Sigmoid colon (tissue), 7 donors: Measurements from ENCODE around the gene PRMT1. TPM values are rescaled to one million over a fixed set of nuclear protein-coding genes. Genes with fewer than 3 reads are reported as not detected.

ENCODE experiments used
- DNase-seq: peaks from one replicate; pipeline ENCODE4 v3.0.0-alpha.2; 2019
- H3K27ac ChIP-seq, 4 donors: fragments of 200-600 bp; sonication (generic); one replicate each; pipeline ENCODE4 v1.5.1; 2016 to 2019; ENCODE audit warnings: mild to moderate bottlenecking in 1 of 4
- H3K27me3 ChIP-seq, 3 donors: fragments of 200-600 bp; sonication (generic); one replicate each; pipeline ENCODE4 v1.5.1; 2019; ENCODE audit warnings: mild to moderate bottlenecking in 1 of 3
- H3K36me3 ChIP-seq, 4 donors: fragments of 200-600 bp; sonication (generic); one replicate each; pipeline ENCODE4 v1.5.1; 2016 to 2019
- H3K4me1 ChIP-seq, 4 donors: fragments of 200-600 bp; sonication (generic); one replicate each; pipeline ENCODE4 v1.5.1; 2017 to 2019
- H3K4me3 ChIP-seq, 4 donors: fragments of 200-600 bp; sonication (generic); one replicate each; pipeline ENCODE4 v1.5.1; 2017 to 2019; ENCODE audit warnings: mild to moderate bottlenecking in 2 of 4, moderate library complexity in 1 of 4
- H3K9me3 ChIP-seq, 4 donors: fragments of 200-600 bp in 3 of 4; sonication (generic) in 3 of 4; one replicate each; pipeline versions ENCODE4 v1.5.1 to v1.6.1; 2013 to 2019
- EP300 ChIP-seq, 4 donors: sonication (generic); formaldehyde crosslinking; IDR thresholded peaks; one replicate each; pipeline ENCODE4 v1.6.1; 2017; ENCODE audit warnings: antibody characterized with exemption in 4 of 4
- POLR2A ChIP-seq, 2 donors: fragments of 450-650 bp; IDR thresholded peaks; one replicate each; pipeline ENCODE4 v1.6.1; 2016; ENCODE audit warnings: antibody characterized with exemption in 2 of 2, mild to moderate bottlenecking in 2 of 2, moderate library complexity in 2 of 2
- POLR2AphosphoS5 ChIP-seq, 4 donors: sonication (generic); formaldehyde crosslinking; IDR thresholded peaks; one replicate each; pipeline ENCODE4 v1.6.1; 2017; ENCODE audit warnings: antibody characterized with exemption in 4 of 4
- WGBS, 2 donors: extraction: QIAGEN DNeasy Blood & Tissue Kit; methylation state at CpG; one replicate each; pipeline ENCODE4 v1.1.7; 2013; 5-methylcytosine and 5-hydroxymethylcytosine counted together
- intact Hi-C: fragments of 100-400 bp; cut with DNase I; formaldehyde crosslinking; loops from one replicate; pipeline ENCODE4 v1.15.1; 2023
- polyA plus RNA-seq, 3 donors: library from polyadenylated mRNA; stranded (reverse); fragments of 200-250 nt; gene quantifications; one replicate each; pipeline ENCODE4 v1.2.3, GENCODE V29; 2013
- total RNA-seq, 4 donors: library from RNA; depleted of rRNA; stranded (reverse); fragments of >200 nt; gene quantifications; one replicate each; pipeline ENCODE4 v1.1.0, GENCODE V29; 2016
- TF ChIP-seq, protein P1 (sequence below), 4 experiments: fragments of 450-650 bp in 3 of 4; fragments of 200-600 bp in 1 of 4; IDR thresholded peaks; one replicate each; pipeline ENCODE4 v1.5.1; 2016 to 2019; ENCODE audit warnings: antibody characterized with exemption in 4 of 4, mild to moderate bottlenecking in 3 of 4, moderate library complexity in 2 of 4
- donor health status: healthy with polysubstance abuse.
- donor health status: Bipolar disorder and iron deficiency.
- donor health status: healthy.

PRMT1 gene
- total and polyA plus RNA-seq, 7 donors, result 84.1 to 175 (median 148) TPM

DNA sequence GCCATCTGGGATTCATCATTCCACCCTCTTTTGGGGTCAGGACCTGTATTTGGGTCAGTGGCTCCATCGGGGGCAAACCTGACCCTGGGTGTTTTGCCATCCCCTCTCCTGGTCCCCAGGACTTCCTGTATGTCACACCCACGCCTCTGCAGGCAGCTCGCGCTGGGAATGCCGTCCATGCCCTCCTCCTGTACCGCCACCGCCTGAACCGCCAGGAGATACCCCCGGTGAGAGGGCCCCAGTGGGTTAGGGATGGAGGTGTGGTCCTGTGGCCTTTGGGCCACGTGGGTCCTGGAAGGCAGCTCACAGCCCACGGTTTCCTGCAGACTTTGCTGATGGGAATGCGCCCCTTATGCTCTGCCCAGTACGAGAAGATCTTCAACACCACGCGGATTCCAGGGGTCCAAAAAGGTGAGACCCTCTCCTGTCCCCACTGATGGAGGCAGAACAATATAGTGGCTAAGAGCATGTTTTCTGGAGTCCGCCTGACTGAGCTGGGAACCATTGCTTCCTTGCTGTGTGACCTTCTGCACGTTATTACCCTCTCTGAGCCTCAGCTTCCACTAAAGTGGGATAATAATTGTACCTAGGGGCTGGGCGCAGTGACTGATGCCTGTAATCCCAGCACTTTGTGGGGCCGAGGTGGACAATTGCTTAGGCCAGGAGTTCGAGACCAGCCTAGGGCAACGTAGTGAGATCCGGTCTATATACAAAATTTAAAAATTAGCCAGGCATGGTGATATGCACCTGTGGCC lies 28.0 kb downstream of the PRMT1 start:
- intact Hi-C loops, result no loop called here
- no peaks in the 10 kb centered on the region for H3K36me3 ChIP-seq
- no peak for DNase-seq
- H3K27ac ChIP-seq, result no peak overlapping the region
- no peaks in the 10 kb centered on the region for H3K4me1 ChIP-seq
- H3K27me3 ChIP-seq, result peaks cover 0 to 6% (median 6%) of the 10 kb centered on the region in 3 donors
- 83 to 88% methylated on average over 22 of the region's 22 CpGs for WGBS, 2 donors
- TF ChIP-seq, protein P1, sequence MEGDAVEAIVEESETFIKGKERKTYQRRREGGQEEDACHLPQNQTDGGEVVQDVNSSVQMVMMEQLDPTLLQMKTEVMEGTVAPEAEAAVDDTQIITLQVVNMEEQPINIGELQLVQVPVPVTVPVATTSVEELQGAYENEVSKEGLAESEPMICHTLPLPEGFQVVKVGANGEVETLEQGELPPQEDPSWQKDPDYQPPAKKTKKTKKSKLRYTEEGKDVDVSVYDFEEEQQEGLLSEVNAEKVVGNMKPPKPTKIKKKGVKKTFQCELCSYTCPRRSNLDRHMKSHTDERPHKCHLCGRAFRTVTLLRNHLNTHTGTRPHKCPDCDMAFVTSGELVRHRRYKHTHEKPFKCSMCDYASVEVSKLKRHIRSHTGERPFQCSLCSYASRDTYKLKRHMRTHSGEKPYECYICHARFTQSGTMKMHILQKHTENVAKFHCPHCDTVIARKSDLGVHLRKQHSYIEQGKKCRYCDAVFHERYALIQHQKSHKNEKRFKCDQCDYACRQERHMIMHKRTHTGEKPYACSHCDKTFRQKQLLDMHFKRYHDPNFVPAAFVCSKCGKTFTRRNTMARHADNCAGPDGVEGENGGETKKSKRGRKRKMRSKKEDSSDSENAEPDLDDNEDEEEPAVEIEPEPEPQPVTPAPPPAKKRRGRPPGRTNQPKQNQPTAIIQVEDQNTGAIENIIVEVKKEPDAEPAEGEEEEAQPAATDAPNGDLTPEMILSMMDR (IDR thresholded peaks at IDR 0.05), result no peak
- no peak for TF ChIP-seq EP300 (IDR thresholded peaks at IDR 0.05)
- no peaks in the 10 kb centered on the region for H3K9me3 ChIP-seq
- no peak overlapping the region for H3K4me3 ChIP-seq

DNA sequence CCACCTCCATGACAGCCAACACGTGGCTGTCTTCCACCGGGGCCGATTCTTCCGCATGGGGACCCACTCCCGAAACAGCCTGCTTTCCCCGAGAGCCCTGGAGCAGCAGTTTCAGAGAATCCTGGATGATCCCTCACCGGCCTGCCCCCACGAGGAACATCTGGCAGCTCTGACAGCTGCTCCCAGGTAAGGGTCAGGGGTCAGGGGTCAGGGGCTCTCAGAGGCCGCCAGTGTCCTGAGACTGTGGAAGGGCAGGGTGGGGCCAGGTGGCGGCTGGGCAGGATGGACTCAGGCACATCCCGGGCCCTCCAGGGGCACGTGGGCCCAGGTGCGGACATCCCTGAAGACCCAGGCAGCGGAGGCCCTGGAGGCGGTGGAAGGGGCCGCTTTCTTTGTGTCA lies 28.8 kb downstream of the PRMT1 start:
- Histone ChIP-seq H3K27ac (no peak overlapping the region), H3K4me1 (no peaks in the 10 kb centered on the region), H3K27me3 (peaks cover 0 to 6% (median 6%) of the 10 kb centered on the region in 3 donors), H3K4me3 (no peak overlapping the region), H3K36me3 (no peaks in the 10 kb centered on the region), H3K9me3 (no peaks in the 10 kb centered on the region)
- no peak for DNase-seq
- 81 to 90% methylated on average over 16 of the region's 16 CpGs for WGBS, 2 donors
- no peak for TF ChIP-seq POLR2A (IDR thresholded peaks at IDR 0.05)
- TF ChIP-seq POLR2AphosphoS5 (IDR thresholded peaks at IDR 0.05), result no peak
- TF ChIP-seq, protein P1 (IDR thresholded peaks at IDR 0.05), result no peak
- no peak for TF ChIP-seq EP300 (IDR thresholded peaks at IDR 0.05)
- intact Hi-C loops, result no loop called here

DNA sequence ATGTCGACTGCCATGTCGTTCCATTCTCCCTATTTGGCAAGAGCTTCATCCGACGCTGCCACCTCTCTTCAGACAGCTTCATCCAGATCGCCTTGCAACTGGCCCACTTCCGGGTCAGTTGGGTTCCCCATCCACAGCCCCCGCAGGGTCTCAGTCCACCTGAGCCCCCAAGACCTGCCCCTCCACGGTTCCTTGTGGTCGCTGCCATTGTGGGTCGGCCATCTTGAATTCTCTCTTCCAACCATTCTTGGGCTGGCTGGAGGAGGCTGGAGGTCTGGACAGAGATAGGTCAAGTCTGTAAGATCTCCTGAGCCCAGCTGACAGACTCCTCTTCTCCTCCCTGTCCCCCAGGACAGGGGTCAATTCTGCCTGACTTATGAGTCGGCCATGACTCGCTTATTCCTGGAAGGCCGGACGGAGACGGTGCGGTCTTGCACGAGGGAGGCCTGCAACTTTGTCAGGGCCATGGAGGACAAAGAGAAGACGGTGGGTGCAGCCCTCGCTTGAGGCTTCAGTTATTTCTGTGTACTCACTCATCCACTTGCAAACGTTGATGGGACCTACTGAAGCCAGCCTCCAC lies 33.4 kb downstream of the PRMT1 start:
- Histone ChIP-seq H3K4me3 (no peak overlapping the region), H3K4me1 (no peaks in the 10 kb centered on the region), H3K36me3 (no peaks in the 10 kb centered on the region), H3K9me3 (no peaks in the 10 kb centered on the region), H3K27ac (no peak overlapping the region), H3K27me3 (no peaks in the 10 kb centered on the region)
- TF ChIP-seq, protein P1 (IDR thresholded peaks at IDR 0.05), result no peak
- TF ChIP-seq POLR2A (IDR thresholded peaks at IDR 0.05) (no peak), POLR2AphosphoS5 (IDR thresholded peaks at IDR 0.05) (no peak), EP300 (IDR thresholded peaks at IDR 0.05) (no peak)
- intact Hi-C loops, result no loop called here
- 93% methylated on average over 20 of the region's 20 CpGs for WGBS, 2 donors
- DNase-seq, result no peak

DNA sequence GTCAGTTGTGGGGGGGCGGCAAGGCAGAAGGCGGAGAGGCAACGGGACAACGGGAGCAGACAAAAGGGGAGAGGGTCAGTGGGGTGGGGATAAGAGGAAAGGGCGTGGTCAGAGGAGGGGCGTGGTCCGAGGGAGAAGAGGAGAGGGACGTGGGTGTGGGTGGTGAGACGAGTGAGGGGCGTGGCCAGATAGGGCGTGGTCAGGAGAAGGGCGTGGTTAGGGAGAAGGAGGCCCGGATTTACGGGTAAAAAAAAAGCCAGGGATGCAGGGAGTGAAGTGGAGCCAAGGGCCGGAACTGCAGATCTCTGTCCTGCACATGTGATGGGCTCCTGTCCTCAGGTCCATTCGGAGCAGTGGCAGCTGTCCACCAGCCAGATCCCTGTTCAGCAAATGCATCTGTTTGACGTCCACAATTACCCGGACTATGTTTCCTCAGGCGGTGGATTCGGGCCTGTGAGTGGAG lies 35.4 kb downstream of the PRMT1 start:
- DNase-seq, result peak; percentile 87
- H3K36me3 ChIP-seq, result no peaks in the 10 kb centered on the region
- 44 to 69% methylated on average over 20 of the region's 20 CpGs for WGBS, 2 donors
- no peak overlapping the region for H3K4me3 ChIP-seq
- TF ChIP-seq, protein P1 (IDR thresholded peaks at IDR 0.05), result no peak
- TF ChIP-seq POLR2A (IDR thresholded peaks at IDR 0.05) (no peak), POLR2AphosphoS5 (IDR thresholded peaks at IDR 0.05) (no peak), EP300 (IDR thresholded peaks at IDR 0.05) (no peak)
- no peaks in the 10 kb centered on the region for H3K9me3 ChIP-seq
- intact Hi-C loops, result no loop called here
- no peaks in the 10 kb centered on the region for H3K4me1 ChIP-seq
- H3K27me3 ChIP-seq, result no peaks in the 10 kb centered on the region
- H3K27ac ChIP-seq, result no peak overlapping the region
